Breast epithelium (tissue), 4 donors: ENCODE results near the gene RBM33. TPM values are rescaled to one million over a fixed set of nuclear protein-coding genes. Genes with fewer than 3 reads are reported as not detected.

Experiments used
- DNase-seq, 2 donors: peaks; one replicate each; pipeline ENCODE4 v3.0.0-alpha.2; 2019; ENCODE audit warnings: low spot score in 2 of 2
- H3K27ac ChIP-seq, 2 donors: fragments of 200-600 bp; sonication (generic) in 1 of 2; one replicate each; pipeline ENCODE4 v1.5.1; 2016 to 2019; ENCODE audit warnings: mild to moderate bottlenecking in 1 of 2
- H3K27me3 ChIP-seq, 2 donors: fragments of 200-600 bp; sonication (generic) in 1 of 2; one replicate each; pipeline versions ENCODE4 v1.5.1 to v1.6.0; 2017 to 2019; ENCODE audit warnings: control low read depth in 1 of 2, mild to moderate bottlenecking in 1 of 2
- H3K36me3 ChIP-seq: fragments of 200-600 bp; one replicate; pipeline ENCODE4 v1.5.1; 2019
- H3K4me1 ChIP-seq, 2 donors: fragments of 200-600 bp; sonication (generic); one replicate each; pipeline ENCODE4 v1.5.1; 2016 to 2019; ENCODE audit warnings: control low read depth in 1 of 2
- H3K4me3 ChIP-seq, 3 donors: fragments of 200-600 bp; sonication (generic); 1 replicate in 2 of 3; 2 replicates in 1 of 3; pipeline ENCODE4 v1.5.1; 2016 to 2019; ENCODE audit warnings: mild to moderate bottlenecking in 3 of 3, moderate library complexity in 2 of 3
- H3K9me3 ChIP-seq, 2 donors: fragments of 200-600 bp; sonication (generic) in 1 of 2; one replicate each; pipeline ENCODE4 v1.5.1; 2016 to 2019; ENCODE audit warnings: control low read depth in 1 of 2
- POLR2A ChIP-seq: fragments of 450-650 bp; IDR thresholded peaks from one replicate; pipeline ENCODE4 v1.6.1; 2016; ENCODE audit warnings: antibody characterized with exemption, mild to moderate bottlenecking, moderate library complexity
- POLR2AphosphoS5 ChIP-seq, 3 donors: sonication (generic); formaldehyde crosslinking; IDR thresholded peaks; one replicate each; pipeline ENCODE4 v1.6.1; 2017; ENCODE audit warnings: antibody characterized with exemption in 3 of 3
- intact Hi-C: fragments of 100-400 bp; cut with DNase I; formaldehyde crosslinking; loops from one replicate; pipeline ENCODE4 v1.15.1; 2023; ENCODE audit warnings: low total_unique reads
- total RNA-seq, 3 donors: library from RNA; depleted of rRNA; stranded (reverse); fragments of >200 nt; gene quantifications; one replicate each; pipeline ENCODE4 v1.1.0, GENCODE V29; 2016
- TF ChIP-seq, protein P1 (sequence below), 3 donors: fragments of 450-650 bp; IDR thresholded peaks; one replicate each; pipeline ENCODE4 v1.5.1; 2016 to 2017; ENCODE audit warnings: antibody characterized with exemption in 3 of 3, mild to moderate bottlenecking in 3 of 3, moderate library complexity in 3 of 3

The RBM33 gene
- total RNA-seq, 3 donors from 2014 or later, result 34.9 to 58.8 (median 46.5) TPM

DNA sequence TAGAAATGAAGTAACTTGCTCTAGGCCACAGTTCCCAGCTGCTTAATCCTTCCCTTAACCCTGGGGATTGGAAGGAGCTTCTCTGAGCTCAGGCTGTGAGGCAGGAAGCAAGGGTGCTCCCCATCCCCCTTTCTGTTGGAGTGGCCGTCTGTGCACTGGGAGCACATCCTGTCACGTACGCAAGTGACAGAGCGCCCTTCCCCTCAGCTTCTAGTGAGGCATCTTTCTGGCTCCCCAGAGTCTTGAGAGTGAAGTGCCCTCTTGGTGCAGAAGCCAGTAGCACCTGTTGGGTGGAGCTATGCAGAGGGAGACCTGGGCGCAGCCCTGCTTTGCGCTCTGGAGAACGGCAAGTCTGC, 120.0 kb downstream of the RBM33 start:
- Histone ChIP-seq H3K4me1 (no peaks in the 10 kb centered on the region), H3K9me3 (no peaks in the 10 kb centered on the region), H3K4me3 (no peak overlapping the region), H3K27me3 (no peaks in the 10 kb centered on the region), H3K27ac (no peak overlapping the region), H3K36me3 (peaks cover 5% of the 10 kb centered on the region)
- TF ChIP-seq POLR2AphosphoS5 (IDR thresholded peaks at IDR 0.05), result no peak
- TF ChIP-seq POLR2A, result no peak
- TF ChIP-seq, protein P1, sequence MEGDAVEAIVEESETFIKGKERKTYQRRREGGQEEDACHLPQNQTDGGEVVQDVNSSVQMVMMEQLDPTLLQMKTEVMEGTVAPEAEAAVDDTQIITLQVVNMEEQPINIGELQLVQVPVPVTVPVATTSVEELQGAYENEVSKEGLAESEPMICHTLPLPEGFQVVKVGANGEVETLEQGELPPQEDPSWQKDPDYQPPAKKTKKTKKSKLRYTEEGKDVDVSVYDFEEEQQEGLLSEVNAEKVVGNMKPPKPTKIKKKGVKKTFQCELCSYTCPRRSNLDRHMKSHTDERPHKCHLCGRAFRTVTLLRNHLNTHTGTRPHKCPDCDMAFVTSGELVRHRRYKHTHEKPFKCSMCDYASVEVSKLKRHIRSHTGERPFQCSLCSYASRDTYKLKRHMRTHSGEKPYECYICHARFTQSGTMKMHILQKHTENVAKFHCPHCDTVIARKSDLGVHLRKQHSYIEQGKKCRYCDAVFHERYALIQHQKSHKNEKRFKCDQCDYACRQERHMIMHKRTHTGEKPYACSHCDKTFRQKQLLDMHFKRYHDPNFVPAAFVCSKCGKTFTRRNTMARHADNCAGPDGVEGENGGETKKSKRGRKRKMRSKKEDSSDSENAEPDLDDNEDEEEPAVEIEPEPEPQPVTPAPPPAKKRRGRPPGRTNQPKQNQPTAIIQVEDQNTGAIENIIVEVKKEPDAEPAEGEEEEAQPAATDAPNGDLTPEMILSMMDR (IDR thresholded peaks at IDR 0.05), result no peak
- DNase-seq, result no peak
- intact Hi-C loops, result no loop called here

DNA sequence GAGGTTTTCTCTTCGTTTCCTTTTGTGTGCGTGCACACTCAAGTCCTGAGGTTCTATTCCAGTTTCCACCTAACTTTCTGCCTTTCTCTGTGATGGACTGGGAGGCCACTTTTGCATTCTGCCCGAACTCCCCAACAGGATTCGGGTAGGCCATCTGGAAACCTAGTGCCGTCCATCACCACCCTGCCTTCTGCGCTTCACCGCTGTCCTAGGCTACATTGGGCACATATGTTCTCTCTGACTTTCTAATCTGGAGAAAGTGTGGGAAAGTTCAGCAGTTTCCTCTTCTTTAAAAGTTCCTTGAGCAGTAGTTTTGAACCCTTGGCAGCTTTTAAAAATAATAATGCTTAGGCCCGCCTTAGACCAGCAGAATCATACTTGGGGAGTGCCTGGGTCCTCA, 121.0 kb downstream of the RBM33 start:
- Histone ChIP-seq H3K27ac (no peak overlapping the region), H3K4me3 (no peak overlapping the region), H3K4me1 (no peaks in the 10 kb centered on the region), H3K27me3 (no peaks in the 10 kb centered on the region), H3K36me3 (peaks cover 5% of the 10 kb centered on the region), H3K9me3 (no peaks in the 10 kb centered on the region)
- TF ChIP-seq, protein P1 (IDR thresholded peaks at IDR 0.05), result no peak
- TF ChIP-seq POLR2A (no peak), POLR2AphosphoS5 (IDR thresholded peaks at IDR 0.05) (no peak)
- intact Hi-C loops, result no loop called here
- DNase-seq, result no peak

DNA sequence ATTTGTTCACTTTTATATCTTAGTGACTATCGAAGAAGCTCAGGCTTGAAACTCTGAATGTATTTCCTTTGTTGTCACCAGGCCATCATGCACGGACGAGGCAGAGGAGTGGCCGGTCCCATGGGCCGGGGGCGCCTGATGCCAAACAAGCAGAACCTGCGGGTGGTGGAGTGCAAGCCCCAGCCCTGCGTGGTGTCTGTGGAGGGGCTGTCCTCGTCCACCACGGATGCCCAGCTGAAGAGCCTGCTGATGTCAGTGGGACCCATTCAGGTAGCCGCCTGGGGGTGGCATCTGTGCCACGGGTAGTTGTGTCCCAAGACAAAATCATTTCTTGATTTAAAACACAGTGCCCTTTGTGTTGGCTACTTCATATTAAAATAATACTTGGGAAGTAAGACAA, 121.9 kb downstream of the RBM33 start:
- H3K4me1 ChIP-seq, result no peaks in the 10 kb centered on the region
- no peaks in the 10 kb centered on the region for H3K9me3 ChIP-seq
- H3K36me3 ChIP-seq, result peaks cover 5% of the 10 kb centered on the region
- H3K27ac ChIP-seq, result no peak overlapping the region
- no peak for TF ChIP-seq POLR2AphosphoS5 (IDR thresholded peaks at IDR 0.05)
- TF ChIP-seq, protein P1 (IDR thresholded peaks at IDR 0.05), result no peak
- TF ChIP-seq POLR2A, result no peak
- intact Hi-C loops, result no loop called here
- no peaks in the 10 kb centered on the region for H3K27me3 ChIP-seq
- no peak overlapping the region for H3K4me3 ChIP-seq
- DNase-seq, result no peak

DNA sequence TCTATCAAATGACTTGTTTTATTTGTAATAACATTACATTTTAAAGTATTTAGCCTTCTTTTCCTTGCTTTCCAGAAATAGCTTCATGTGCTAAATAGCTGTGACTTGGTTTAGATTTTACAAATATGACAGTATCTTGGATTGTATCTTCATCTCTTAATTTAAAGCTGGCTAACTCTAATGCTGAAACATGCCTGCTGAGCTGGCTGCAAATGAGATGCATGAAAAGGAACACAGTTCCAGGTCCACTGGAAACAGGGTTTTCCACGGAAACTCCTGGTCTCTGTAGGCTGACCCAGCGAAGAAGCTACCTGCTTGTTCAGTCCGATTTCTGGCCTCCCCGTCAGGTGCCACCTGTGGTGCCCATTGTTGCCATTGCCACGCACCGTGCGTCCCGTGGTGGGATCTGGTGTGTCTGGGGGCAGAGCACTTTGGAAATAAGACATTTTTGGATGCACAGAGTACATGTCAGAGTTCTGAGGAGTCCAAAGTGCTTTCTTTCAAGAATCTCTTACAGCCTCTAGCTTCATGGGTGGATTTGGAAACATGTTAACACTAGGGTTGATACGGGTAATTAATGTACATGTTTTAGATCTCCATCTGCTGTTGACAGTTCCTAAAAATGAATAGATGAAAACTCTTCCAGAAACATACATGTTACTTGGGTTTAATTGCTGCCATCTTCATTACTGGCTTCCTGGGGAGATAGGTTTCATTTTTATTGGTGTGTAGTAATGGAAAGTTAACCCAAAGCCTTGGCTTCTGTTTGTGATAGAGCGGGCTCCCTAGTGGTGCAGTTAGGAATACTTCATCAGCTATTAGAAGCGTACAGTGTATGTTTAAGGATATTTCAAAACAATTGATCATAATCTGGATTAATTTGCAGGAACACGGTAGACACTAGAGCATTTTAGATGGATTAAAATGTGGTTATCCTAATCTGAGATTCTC, 122.8 kb downstream of the RBM33 start:
- TF ChIP-seq, protein P1 (IDR thresholded peaks at IDR 0.05), result no peak
- TF ChIP-seq POLR2AphosphoS5 (IDR thresholded peaks at IDR 0.05) (no peak), POLR2A (no peak)
- Histone ChIP-seq H3K9me3 (no peaks in the 10 kb centered on the region), H3K36me3 (peaks cover 5% of the 10 kb centered on the region), H3K27me3 (no peaks in the 10 kb centered on the region), H3K4me1 (no peaks in the 10 kb centered on the region), H3K4me3 (no peak overlapping the region), H3K27ac (no peak overlapping the region)
- intact Hi-C loops, result no loop called here
- no peak for DNase-seq

DNA sequence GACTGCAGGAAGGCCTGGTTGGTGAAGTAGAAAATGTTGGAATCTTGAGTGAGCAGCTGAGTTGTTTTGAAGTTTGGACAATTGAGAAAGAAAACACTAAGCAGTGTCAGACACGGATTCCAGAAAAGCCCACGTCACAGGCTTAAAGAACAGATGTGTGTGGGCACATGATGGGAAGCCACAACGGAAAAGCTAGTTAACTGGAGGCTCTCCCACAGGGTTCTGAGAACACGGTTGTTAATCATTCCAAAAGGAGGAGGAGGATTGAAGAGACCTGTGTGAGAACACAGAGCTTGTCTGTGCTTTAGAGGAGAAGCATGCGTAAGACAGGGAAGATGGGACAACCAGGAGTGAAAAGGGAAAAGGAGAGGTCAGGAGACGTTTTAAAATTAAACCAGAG, 125.2 kb downstream of the RBM33 start:
- no peak for TF ChIP-seq POLR2A
- TF ChIP-seq POLR2AphosphoS5 (IDR thresholded peaks at IDR 0.05), result no peak
- TF ChIP-seq, protein P1 (IDR thresholded peaks at IDR 0.05), result no peak
- Histone ChIP-seq H3K4me1 (no peaks in the 10 kb centered on the region), H3K9me3 (no peaks in the 10 kb centered on the region), H3K27ac (peak overlapping the region; percentile 60 to 86), H3K27me3 (no peaks in the 10 kb centered on the region), H3K4me3 (no peak overlapping the region), H3K36me3 (no peaks in the 10 kb centered on the region)
- intact Hi-C loops, result no loop called here
- DNase-seq, result no peak
